ENCODE measurements around the gene MSL1.

MSL1 gene

GRCh38 chr17:40175928-40176753, 54.4 kb downstream of the MSL1 start:
- no peak for DNase-seq (ENCODE audit: low read depth)
- H3K4me3 ChIP-seq (ENCODE audit: low read depth, low read length): no peak overlapping the region
- no peak for TF ChIP-seq CTCF (conservative IDR thresholded peaks at IDR 0.05; ENCODE audit: low read depth, low read length)

- H3K4me3 ChIP-seq (ENCODE audit: low read depth, low read length): peak overlapping the region; percentile 17
- DNase-seq (ENCODE audit: low read depth): no peak
- no peak for TF ChIP-seq CTCF (conservative IDR thresholded peaks at IDR 0.05; ENCODE audit: low read depth, low read length)
Observed at GRCh38 chr17:40176754-40177110, 55.0 kb downstream of the MSL1 start.

GRCh38 chr17:40177275-40177874, 55.6 kb downstream of the MSL1 start, which contains the start of gene RAPGEFL1:
Gene RAPGEFL1 (plus strand): TSS chr17:40177470. CDS start chr17:40177862, 392 bp downstream.
- peak within 1 kb of the TSS; percentile 64 for H3K4me3 ChIP-seq (ENCODE audit: low read depth, low read length)
- peak; percentile 82 for DNase-seq (ENCODE audit: low read depth)
- TF ChIP-seq CTCF (conservative IDR thresholded peaks at IDR 0.05; ENCODE audit: low read depth, low read length): no peak

- peak overlapping the region; percentile 64 for H3K4me3 ChIP-seq (ENCODE audit: low read depth, low read length)
- no peak for DNase-seq (ENCODE audit: low read depth)
- peak; percentile 1 for TF ChIP-seq CTCF (conservative IDR thresholded peaks at IDR 0.05; ENCODE audit: low read depth, low read length)
Observed at GRCh38 chr17:40178021-40178601, 56.3 kb downstream of the MSL1 start.

- H3K4me3 ChIP-seq (ENCODE audit: low read depth, low read length): peak overlapping the region; percentile 64
- no peak for DNase-seq (ENCODE audit: low read depth)
- no peak for TF ChIP-seq CTCF (conservative IDR thresholded peaks at IDR 0.05; ENCODE audit: low read depth, low read length)
Observed at GRCh38 chr17:40178660-40179059, 56.9 kb downstream of the MSL1 start.

GRCh38 chr17:40179923-40180659, 58.3 kb downstream of the MSL1 start:
- TF ChIP-seq CTCF (conservative IDR thresholded peaks at IDR 0.05; ENCODE audit: low read depth, low read length): no peak
- peak; percentile 82 for DNase-seq (ENCODE audit: low read depth)
- no peak overlapping the region for H3K4me3 ChIP-seq (ENCODE audit: low read depth, low read length)
